ENCODE data around the gene PTK6. TPM values are rescaled to one million over a fixed set of nuclear protein-coding genes. Genes with fewer than 3 reads are reported as not detected.
A peak's percentile ranks its signal among the peaks of the same experiment; 100 is the strongest.

The PTK6 gene
- total RNA-seq, 1 experiment from 2014 or later: 6.7 TPM

DNA sequence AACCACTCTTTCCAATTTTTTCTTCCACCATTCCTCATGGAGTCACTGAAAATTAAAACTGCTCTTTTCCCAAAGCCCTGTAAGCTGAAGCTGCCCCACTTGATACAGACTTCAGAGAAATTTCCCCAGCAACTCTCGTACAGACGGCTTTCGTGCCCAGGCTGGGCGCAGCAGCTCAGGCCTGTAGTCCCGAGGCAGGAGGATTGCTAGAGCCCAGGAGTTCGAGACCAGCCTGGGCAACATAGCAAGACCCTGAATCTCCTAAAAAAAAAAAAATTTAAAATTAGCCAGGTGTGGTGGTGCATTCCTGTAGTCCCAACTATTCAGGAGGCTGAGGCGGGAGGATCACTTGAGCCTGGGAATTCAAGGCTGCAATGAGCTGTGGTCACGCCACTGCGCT lies 10.0 kb downstream of the PTK6 start:
- ChIA-PET CTCF (interaction anchor here (2.3 kb wide), 1 partner anchor 11 kb away, joined by 11 read pairs; the partner anchor contains the start of gene PTK6), POLR2A (no interaction called here), RAD21 (ENCODE audit: low non-redundant PET in 1 of 2, low total read pairs in 2 of 2, uncharacterized antibody in 2 of 2, unreplicated experiment in 2 of 2) (no interaction called here)
- DNase-seq (ENCODE audit: low read depth, low spot score): no peak
- peaks cover 8% of the 10 kb centered on the region for H3K79me2 ChIP-seq (ENCODE audit: insufficient read depth, low read length)
- H3K4me2 ChIP-seq (ENCODE audit: low read length): no peak overlapping the region
- H3K9me3 ChIP-seq (ENCODE audit: control insufficient read depth in 1 of 2, insufficient read depth in 1 of 2, low read depth in 1 of 2, low read length in 2 of 2): peaks cover 5 to 7% of the 10 kb centered on the region in 2 experiments; a peak in 2 of 4 replicates
- H3K4me1 ChIP-seq (ENCODE audit: control insufficient read depth in 1 of 2, insufficient read depth in 2 of 2, low read length in 2 of 2): peaks cover 5 to 25% of the 10 kb centered on the region in 2 experiments; a peak in 3 of 4 replicates
- no TSS peak for BruUV-seq (replicated peaks)
- H4K20me1 ChIP-seq (ENCODE audit: insufficient read depth): no peaks in the 10 kb centered on the region
- H3K36me3 ChIP-seq (ENCODE audit: control insufficient read depth in 1 of 2, insufficient read depth in 2 of 2, low read length in 2 of 2): peaks cover 6 to 14% of the 10 kb centered on the region in 2 experiments
- TF ChIP-seq, protein P1, sequence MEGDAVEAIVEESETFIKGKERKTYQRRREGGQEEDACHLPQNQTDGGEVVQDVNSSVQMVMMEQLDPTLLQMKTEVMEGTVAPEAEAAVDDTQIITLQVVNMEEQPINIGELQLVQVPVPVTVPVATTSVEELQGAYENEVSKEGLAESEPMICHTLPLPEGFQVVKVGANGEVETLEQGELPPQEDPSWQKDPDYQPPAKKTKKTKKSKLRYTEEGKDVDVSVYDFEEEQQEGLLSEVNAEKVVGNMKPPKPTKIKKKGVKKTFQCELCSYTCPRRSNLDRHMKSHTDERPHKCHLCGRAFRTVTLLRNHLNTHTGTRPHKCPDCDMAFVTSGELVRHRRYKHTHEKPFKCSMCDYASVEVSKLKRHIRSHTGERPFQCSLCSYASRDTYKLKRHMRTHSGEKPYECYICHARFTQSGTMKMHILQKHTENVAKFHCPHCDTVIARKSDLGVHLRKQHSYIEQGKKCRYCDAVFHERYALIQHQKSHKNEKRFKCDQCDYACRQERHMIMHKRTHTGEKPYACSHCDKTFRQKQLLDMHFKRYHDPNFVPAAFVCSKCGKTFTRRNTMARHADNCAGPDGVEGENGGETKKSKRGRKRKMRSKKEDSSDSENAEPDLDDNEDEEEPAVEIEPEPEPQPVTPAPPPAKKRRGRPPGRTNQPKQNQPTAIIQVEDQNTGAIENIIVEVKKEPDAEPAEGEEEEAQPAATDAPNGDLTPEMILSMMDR (IDR thresholded peaks at IDR 0.05 in 2 of 3, conservative IDR thresholded peaks at IDR 0.05 in 1 of 3; ENCODE audit: borderline replicate concordance in 1 of 3, insufficient read depth in 1 of 3, low read depth in 2 of 3, low read length in 2 of 3): no peak
- H3K27me3 ChIP-seq (ENCODE audit: insufficient read depth, low read length): no peaks in the 10 kb centered on the region
- H2AFZ ChIP-seq (ENCODE audit: low read depth, low read length, poor library complexity, severe bottlenecking): no peak overlapping the region
- intact Hi-C loops (cut with micrococcal nuclease): no loop called here
- H3K4me3 ChIP-seq (replicated peaks in 1 of 2; ENCODE audit: low read depth in 1 of 2, low read length in 2 of 2): no peak overlapping the region
- no peak for ATAC-seq
- H3K9me2 ChIP-seq (ENCODE audit: insufficient read depth): no peaks in the 10 kb centered on the region
- H3K9ac ChIP-seq (ENCODE audit: low read length): no peak overlapping the region
- H3K27ac ChIP-seq (ENCODE audit: low read depth, low read length): no peak overlapping the region

DNA sequence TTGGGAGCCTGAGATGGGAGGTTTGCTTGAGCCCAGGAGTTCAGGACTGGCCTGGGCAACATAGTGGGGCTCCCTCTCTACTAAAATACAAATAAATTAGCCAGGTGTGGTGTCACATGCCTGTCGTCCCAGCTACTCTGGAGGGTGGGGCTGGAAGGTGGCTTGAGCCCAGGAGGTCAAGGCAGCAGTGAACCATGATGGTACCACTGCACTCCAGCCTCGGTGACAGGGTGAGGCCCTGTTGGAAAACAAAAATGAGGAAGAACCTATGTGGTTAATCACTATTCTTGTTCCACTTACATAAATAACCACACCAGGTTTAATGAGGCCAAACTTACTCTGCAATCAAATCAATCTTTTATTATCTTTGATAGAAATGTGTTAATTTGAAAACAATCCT lies 11.2 kb downstream of the PTK6 start:
- no TSS peak for BruUV-seq (replicated peaks)
- Histone ChIP-seq H3K27me3 (ENCODE audit: insufficient read depth, low read length) (no peaks in the 10 kb centered on the region), H3K4me1 (ENCODE audit: control insufficient read depth in 1 of 2, insufficient read depth in 2 of 2, low read length in 2 of 2) (peaks cover 8 to 33% of the 10 kb centered on the region in 2 experiments; a peak in 3 of 4 replicates), H4K20me1 (ENCODE audit: insufficient read depth) (no peaks in the 10 kb centered on the region), H3K4me3 (replicated peaks in 1 of 2; ENCODE audit: low read depth in 1 of 2, low read length in 2 of 2) (no peak overlapping the region), H3K27ac (ENCODE audit: low read depth, low read length) (no peak overlapping the region), H3K4me2 (ENCODE audit: low read length) (no peak overlapping the region), H3K36me3 (ENCODE audit: control insufficient read depth in 1 of 2, insufficient read depth in 2 of 2, low read length in 2 of 2) (peaks cover 6 to 24% of the 10 kb centered on the region in 2 experiments), H3K9me2 (ENCODE audit: insufficient read depth) (no peaks in the 10 kb centered on the region), H2AFZ (ENCODE audit: low read depth, low read length, poor library complexity, severe bottlenecking) (no peak overlapping the region), H3K9me3 (ENCODE audit: control insufficient read depth in 1 of 2, insufficient read depth in 1 of 2, low read depth in 1 of 2, low read length in 2 of 2) (peaks cover 5 to 7% of the 10 kb centered on the region in 2 experiments; a peak in 2 of 4 replicates), H3K9ac (ENCODE audit: low read length) (no peak overlapping the region), H3K79me2 (ENCODE audit: insufficient read depth, low read length) (peaks cover 20% of the 10 kb centered on the region)
- DNase-seq (ENCODE audit: low read depth, low spot score) (no peak), ATAC-seq (peak; percentile 13)
- intact Hi-C loops (cut with micrococcal nuclease): no loop called here
- TF ChIP-seq RAD21 (IDR thresholded peaks at IDR 0.05; ENCODE audit: low read depth) (no peak), POLR2AphosphoS5 (IDR thresholded peaks at IDR 0.05; ENCODE audit: low read depth, low read length) (peak; percentile 51; the same call in 1 of the 2 replicates)
- ChIA-PET CTCF (no interaction called here), RAD21 (ENCODE audit: low non-redundant PET in 1 of 2, low total read pairs in 2 of 2, uncharacterized antibody in 2 of 2, unreplicated experiment in 2 of 2) (no interaction called here), POLR2A (interaction anchor here (0.8 kb wide), 1 partner anchor 29 kb away, joined by 3 read pairs; no protein-coding TSS in a partner anchor)

Data from HCT116 (cell line).